Upper lobe of left lung (tissue), 4 donors: ENCODE data around the gene UNC5C.

Experiments
- POLR2A ChIP-seq, 4 donors: fragments of 450-650 bp; IDR thresholded peaks; one replicate each; pipeline ENCODE4 v1.5.1; 2016 to 2017; ENCODE audit warnings: antibody characterized with exemption in 4 of 4, mild to moderate bottlenecking in 2 of 4
- POLR2AphosphoS5 ChIP-seq, 2 donors: sonication (generic); formaldehyde crosslinking; IDR thresholded peaks; one replicate each; pipeline ENCODE4 v1.5.1; 2017; ENCODE audit warnings: antibody characterized with exemption in 2 of 2
- TF ChIP-seq, protein P1 (sequence below), 6 experiments: fragments of 450-650 bp in 4 of 6; fragments of 200-600 bp in 2 of 6; sonication (generic) in 2 of 6; IDR thresholded peaks; one replicate each; pipeline ENCODE4 v1.5.1; 2016 to 2019; ENCODE audit warnings: antibody characterized with exemption in 6 of 6

- TF ChIP-seq POLR2AphosphoS5 (IDR thresholded peaks at IDR 0.05): no peak
- TF ChIP-seq, protein P1, sequence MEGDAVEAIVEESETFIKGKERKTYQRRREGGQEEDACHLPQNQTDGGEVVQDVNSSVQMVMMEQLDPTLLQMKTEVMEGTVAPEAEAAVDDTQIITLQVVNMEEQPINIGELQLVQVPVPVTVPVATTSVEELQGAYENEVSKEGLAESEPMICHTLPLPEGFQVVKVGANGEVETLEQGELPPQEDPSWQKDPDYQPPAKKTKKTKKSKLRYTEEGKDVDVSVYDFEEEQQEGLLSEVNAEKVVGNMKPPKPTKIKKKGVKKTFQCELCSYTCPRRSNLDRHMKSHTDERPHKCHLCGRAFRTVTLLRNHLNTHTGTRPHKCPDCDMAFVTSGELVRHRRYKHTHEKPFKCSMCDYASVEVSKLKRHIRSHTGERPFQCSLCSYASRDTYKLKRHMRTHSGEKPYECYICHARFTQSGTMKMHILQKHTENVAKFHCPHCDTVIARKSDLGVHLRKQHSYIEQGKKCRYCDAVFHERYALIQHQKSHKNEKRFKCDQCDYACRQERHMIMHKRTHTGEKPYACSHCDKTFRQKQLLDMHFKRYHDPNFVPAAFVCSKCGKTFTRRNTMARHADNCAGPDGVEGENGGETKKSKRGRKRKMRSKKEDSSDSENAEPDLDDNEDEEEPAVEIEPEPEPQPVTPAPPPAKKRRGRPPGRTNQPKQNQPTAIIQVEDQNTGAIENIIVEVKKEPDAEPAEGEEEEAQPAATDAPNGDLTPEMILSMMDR (IDR thresholded peaks at IDR 0.05): no peak
- TF ChIP-seq POLR2A (IDR thresholded peaks at IDR 0.05): no peak
Observed at GRCh38 chr4:95129821-95130311, 418.9 kb downstream of the UNC5C start.
